Stimulated activated CD4-positive, alpha-beta T cell treated with anti-CD3 and anti-CD28 coated beads, Interleukin-1b, Interleukin-23, amount 100 ng/mL, for 48 hours (primary cell): ENCODE data around the gene IFNG-AS1.

Experiments
- DNase-seq: peaks from one replicate; pipeline ENCODE4 v3.0.0-alpha.2; 2020

IFNG-AS1 gene

GRCh38 chr12:67996347-67996746 is 7.1 kb downstream of the IFNG-AS1 start:
- no peak for DNase-seq

GRCh38 chr12:67998379-67998778 is 9.1 kb downstream of the IFNG-AS1 start:
- no peak for DNase-seq

- DNase-seq, result no peak
Measured at GRCh38 chr12:67999244-67999643, 10.0 kb downstream of the IFNG-AS1 start.

- DNase-seq, result no peak
Measured at GRCh38 chr12:68001486-68002466, 12.5 kb downstream of the IFNG-AS1 start.

DNA sequence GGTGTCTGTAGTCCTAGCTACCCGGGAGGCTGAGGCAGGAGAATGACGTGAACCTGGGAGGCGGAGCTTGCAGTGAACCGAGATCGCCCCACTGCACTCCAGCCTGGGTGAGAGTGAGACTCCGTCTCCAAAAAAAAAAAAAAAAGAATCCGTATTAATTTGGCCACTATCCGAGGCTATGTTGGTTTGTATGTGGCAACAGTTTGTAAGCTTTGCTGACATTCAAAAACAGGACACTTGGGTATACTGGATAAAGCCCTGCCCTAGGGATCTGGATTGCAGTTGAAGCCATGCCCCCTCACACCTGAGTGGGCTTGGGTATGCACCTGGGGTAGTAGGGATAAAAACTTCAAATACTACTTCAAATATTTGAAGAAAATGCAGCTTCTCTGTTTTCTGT is 14.5 kb downstream of the IFNG-AS1 start:
- no peak for DNase-seq

DNA sequence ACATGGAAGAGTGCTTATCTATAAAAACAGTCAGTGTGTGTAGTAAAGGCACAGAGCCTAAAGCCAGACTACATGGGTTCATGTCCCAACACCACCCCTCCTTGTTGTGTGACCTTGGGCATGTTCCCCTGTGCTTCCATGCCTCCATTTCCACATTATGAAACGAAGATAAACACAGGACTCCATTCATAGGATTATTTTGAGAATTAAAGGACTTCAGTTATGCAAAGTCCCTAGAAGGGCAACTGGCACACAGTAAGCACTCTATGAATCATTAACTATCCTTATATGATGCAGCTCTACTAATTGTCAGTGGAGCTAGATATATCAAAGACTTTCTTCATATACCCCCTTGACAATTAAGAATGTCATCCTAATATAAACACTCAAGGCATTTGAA is 17.8 kb downstream of the IFNG-AS1 start:
- no peak for DNase-seq

DNA sequence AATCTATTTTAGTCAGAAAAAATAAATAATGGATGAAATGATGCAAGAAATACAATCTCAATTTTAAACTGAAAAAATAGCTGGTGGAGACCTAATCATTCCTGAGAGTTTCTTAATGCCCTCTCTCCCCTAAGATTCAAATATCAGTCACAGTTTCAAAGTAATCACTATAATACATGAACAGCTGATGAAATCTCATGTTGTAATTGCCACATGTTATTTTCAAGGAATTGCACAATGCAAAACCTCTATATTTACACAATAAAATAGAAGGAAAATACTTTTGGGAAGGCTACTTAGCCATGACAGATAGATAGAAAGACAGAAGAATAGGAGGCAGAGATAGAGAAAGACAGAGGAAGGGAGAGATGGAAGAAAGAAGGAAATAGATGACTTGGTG is 18.2 kb downstream of the IFNG-AS1 start:
- DNase-seq, result no peak

- DNase-seq, result no peak
Measured at GRCh38 chr12:68011206-68011881, 22.1 kb downstream of the IFNG-AS1 start.

GRCh38 chr12:68011882-68012207 is 22.6 kb downstream of the IFNG-AS1 start:
- DNase-seq, result no peak

- DNase-seq, result no peak
Measured at GRCh38 chr12:68012712-68013111, 23.5 kb downstream of the IFNG-AS1 start.

DNA sequence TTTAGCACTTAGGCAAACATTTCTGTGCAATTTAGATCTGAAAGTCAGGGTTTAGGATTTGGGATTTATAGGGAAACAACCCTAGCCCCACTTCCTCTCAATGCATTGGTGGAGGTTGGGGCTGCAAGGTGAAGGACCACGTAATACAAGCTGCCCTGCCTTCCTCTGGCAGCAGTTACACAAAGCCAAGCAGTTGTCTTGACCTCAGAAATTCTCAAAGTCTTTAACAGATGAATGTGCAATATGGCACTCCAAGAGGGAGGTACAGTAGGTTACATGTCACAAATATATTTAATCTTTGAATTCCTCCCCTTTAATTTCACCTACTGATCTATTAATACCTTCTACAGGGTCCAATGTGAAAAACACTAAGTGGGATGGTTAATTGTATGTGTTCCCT is 23.9 kb downstream of the IFNG-AS1 start:
- no peak for DNase-seq

DNA sequence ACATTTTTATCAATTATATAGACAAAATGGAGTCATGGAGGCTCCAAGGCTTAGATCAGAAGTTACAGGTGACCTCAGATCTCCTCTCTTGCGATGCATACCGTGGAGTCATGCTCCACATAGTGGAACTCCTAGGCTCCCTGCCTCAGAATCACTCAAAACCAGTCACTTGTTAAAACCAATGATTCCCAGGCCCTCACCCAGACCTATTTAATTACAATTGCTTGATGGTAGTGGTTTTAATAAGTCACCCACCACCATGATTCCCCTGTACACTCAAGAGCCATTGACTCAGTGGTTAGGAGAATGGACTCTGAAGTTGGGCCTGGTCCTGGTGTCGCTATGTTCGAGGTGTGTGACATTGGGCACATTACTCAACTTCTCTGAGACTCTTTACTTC is 26.9 kb downstream of the IFNG-AS1 start:
- no peak for DNase-seq

DNA sequence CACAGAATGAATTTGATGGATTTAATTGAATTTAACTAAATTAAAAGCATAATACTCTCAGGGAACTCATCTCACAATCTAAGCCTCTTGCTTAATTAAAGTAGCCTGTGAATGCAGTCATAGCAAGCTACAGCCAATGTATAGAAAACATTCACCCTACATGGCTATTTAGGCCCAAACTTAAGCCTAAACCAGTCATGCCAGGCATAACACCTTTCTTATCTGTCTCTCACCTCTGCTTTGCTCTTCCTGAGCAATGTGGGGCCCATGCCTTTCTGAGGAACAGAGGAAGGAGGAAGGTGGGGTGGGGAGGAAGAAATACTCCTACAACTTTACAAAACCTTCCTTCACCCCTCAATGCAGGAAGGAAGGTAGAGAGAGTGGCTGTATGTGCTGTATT is 29.1 kb downstream of the IFNG-AS1 start:
- DNase-seq, result no peak

- DNase-seq, result no peak
Measured at GRCh38 chr12:68020049-68020448, 30.8 kb downstream of the IFNG-AS1 start.

GRCh38 chr12:68020699-68021098 is 31.5 kb downstream of the IFNG-AS1 start:
- no peak for DNase-seq

DNA sequence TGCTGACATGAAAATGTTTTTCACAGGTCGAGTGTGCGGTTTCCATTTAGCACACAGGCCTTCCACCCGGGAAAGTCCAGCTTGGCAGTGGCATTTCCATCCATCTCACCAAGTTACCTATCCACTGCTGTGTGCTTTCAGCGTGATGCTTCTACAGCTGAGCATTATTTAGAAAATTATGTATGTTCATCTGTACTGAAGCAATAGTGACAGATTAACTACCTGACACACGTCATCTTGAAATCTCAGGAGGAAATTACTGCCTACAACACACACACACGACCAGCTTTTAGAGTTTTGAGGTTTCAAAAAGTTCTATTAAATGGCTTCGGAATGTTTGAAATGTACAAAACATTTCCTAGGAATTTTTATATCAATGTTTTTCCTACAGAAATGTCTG is 39.4 kb downstream of the IFNG-AS1 start:
- DNase-seq, result no peak

- DNase-seq, result no peak
Measured at GRCh38 chr12:68030248-68030647, 41.0 kb downstream of the IFNG-AS1 start.

DNA sequence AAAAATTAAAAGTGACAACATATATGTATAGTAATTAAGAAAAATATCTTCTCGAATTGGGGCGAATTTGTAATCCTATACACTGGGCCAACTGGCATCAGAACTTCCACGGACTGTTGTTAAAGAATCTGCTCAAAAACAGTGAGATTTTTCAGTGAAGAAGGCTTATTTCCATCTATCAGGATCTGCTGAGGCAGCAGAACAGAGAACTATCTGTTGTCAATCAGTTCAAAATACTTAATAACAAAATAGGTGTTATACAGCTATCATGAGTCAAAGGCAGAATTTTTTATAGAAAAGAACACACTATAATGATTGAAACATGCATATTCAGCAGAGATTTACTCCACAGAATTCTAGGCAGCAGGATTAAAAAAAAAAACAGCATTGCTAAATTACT is 41.9 kb downstream of the IFNG-AS1 start:
- no peak for DNase-seq

GRCh38 chr12:68031881-68032739 is 42.9 kb downstream of the IFNG-AS1 start:
- DNase-seq, result no peak

DNA sequence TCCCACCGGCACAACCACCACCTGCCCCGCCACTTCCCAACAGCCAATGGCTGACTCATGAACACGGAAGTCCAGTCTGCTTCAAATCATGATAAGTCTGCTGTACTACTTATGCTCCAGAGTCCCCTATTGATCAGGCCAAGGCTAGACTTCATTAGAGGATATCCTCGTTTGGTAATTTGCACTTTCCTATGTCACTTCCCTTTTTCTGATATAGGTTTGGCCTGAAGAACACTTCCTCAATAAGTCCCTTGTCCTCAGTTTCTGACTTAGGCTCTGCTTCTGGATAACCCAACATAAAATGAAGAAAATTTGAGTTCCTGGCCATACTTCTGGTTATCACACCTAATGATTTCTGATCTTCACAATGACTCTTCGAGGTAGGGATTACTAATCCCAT is 45.3 kb downstream of the IFNG-AS1 start:
- no peak for DNase-seq

DNA sequence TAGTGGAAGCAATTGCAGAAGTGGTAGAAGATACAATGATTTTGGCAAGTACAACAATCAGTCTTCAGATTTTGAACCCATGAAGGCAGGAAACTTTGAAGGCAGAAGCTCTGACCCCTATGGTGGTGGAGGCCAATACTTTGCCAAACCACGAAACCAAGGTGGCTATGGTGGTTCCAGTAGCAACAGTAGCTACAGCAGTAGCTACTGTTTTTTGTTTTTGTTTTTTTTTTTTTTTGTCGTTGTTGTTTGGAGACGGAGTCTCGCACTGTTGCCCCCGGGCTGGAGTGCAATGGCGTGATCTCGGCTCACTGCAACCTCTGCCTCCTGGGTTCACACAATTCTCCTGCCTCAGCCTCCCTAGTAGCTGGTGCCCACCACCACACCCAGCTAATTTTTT is 47.4 kb downstream of the IFNG-AS1 start:
- DNase-seq, result no peak

GRCh38 chr12:68037616-68038255 is 48.5 kb downstream of the IFNG-AS1 start:
- DNase-seq, result no peak

GRCh38 chr12:68038650-68039049 is 49.4 kb downstream of the IFNG-AS1 start:
- DNase-seq, result no peak
